Upper lobe of left lung (tissue), 4 donors: ENCODE data around the gene GSX2.

Experiments
- CTCF ChIP-seq, 6 experiments: fragments of 450-650 bp in 4 of 6; fragments of 200-600 bp in 2 of 6; sonication (generic) in 2 of 6; IDR thresholded peaks; one replicate each; pipeline ENCODE4 v1.5.1; 2016 to 2019; ENCODE audit warnings: antibody characterized with exemption in 6 of 6
- EP300 ChIP-seq, 4 donors: sonication (generic); formaldehyde crosslinking; IDR thresholded peaks; one replicate each; pipeline ENCODE4 v1.5.1; 2017; ENCODE audit warnings: antibody characterized with exemption in 4 of 4, control low read depth in 2 of 4
- POLR2A ChIP-seq, 4 donors: fragments of 450-650 bp; IDR thresholded peaks; one replicate each; pipeline ENCODE4 v1.5.1; 2016 to 2017; ENCODE audit warnings: antibody characterized with exemption in 4 of 4, mild to moderate bottlenecking in 2 of 4
- POLR2AphosphoS5 ChIP-seq, 2 donors: sonication (generic); formaldehyde crosslinking; IDR thresholded peaks; one replicate each; pipeline ENCODE4 v1.5.1; 2017; ENCODE audit warnings: antibody characterized with exemption in 2 of 2

- TF ChIP-seq POLR2A (IDR thresholded peaks at IDR 0.05) (no peak), CTCF (IDR thresholded peaks at IDR 0.05) (no peak), POLR2AphosphoS5 (IDR thresholded peaks at IDR 0.05) (no peak), EP300 (IDR thresholded peaks at IDR 0.05) (no peak)
These were observed 41.8 kb upstream of the GSX2 start for GRCh38 chr4:54058171-54058570.
